H1 (cell line): ENCODE data around the gene FNIP2.

Experiments
- CREB1 ChIP-seq: IDR thresholded peaks from 2 replicates; pipeline ENCODE4 v1.6.1; 2012; ENCODE audit warnings: inconsistent platforms
- GABPA ChIP-seq: IDR thresholded peaks from 2 replicates; pipeline ENCODE4 v1.6.1; 2011; ENCODE audit warnings: mild to moderate bottlenecking, low read length, moderate library complexity, borderline replicate concordance; ENCODE audit not compliant: insufficient read depth
- HDAC6 ChIP-seq: IDR thresholded peaks from one replicate; pipeline ENCODE4 v1.7.1; 2012; ENCODE audit warnings: low read depth, mild to moderate bottlenecking, inconsistent platforms, low read length, moderate library complexity
- JUND ChIP-seq: IDR thresholded peaks from 2 replicates; pipeline ENCODE4 v1.6.1; 2011; ENCODE audit warnings: mild to moderate bottlenecking, improper control_type of control experiment, low read length
- NRF1 ChIP-seq: IDR thresholded peaks from 2 replicates; pipeline ENCODE4 v1.6.1; 2011; ENCODE audit warnings: mild to moderate bottlenecking, low read depth, low read length, improper control_type of control experiment
- POLR2A ChIP-seq, 2 experiments: IDR thresholded peaks; 1 replicate in 1 of 2; 2 replicates in 1 of 2; pipeline ENCODE4 v1.6.1; 2011; ENCODE audit warnings: low read depth in 2 of 2, low read length in 2 of 2, mild to moderate bottlenecking in 2 of 2; ENCODE audit errors: control extremely low read depth in 1 of 2
- RAD21 ChIP-seq, 2 experiments: IDR thresholded peaks in 1 of 2; conservative IDR thresholded peaks in 1 of 2; 2 replicates each; pipeline ENCODE4 v1.6.1; 2011; ENCODE audit warnings: low read depth in 2 of 2, low read length in 2 of 2, improper control_type of control experiment in 1 of 2, inconsistent platforms in 1 of 2, mild to moderate bottlenecking in 1 of 2, moderate library complexity in 1 of 2
- SIN3A ChIP-seq, 2 experiments: IDR thresholded peaks in 1 of 2; conservative IDR thresholded peaks in 1 of 2; 2 replicates each; pipeline ENCODE4 v1.6.1; 2011 to 2012; ENCODE audit warnings: low read length in 2 of 2, improper control_type of control experiment in 1 of 2, low read depth in 1 of 2, mild to moderate bottlenecking in 1 of 2
- TAF1 ChIP-seq: IDR thresholded peaks from 2 replicates; pipeline ENCODE4 v1.6.1; 2011; ENCODE audit warnings: mild to moderate bottlenecking, low read depth, low read length
- TF ChIP-seq, protein P1 (sequence below): IDR thresholded peaks from 2 replicates; pipeline ENCODE4 v1.6.1; 2011; ENCODE audit warnings: low read depth, mild to moderate bottlenecking, low read length; ENCODE audit not compliant: insufficient read depth
- TF ChIP-seq, protein P2 (sequence below), 3 experiments: IDR thresholded peaks; 1 replicate in 2 of 3; 2 replicates in 1 of 3; pipeline versions ENCODE4 v1.5.1 to v1.6.1; 2011; ENCODE audit warnings: low read length in 3 of 3, mild to moderate bottlenecking in 3 of 3, inconsistent platforms in 2 of 3, low read depth in 1 of 3, moderate library complexity in 1 of 3; ENCODE audit not compliant: insufficient read depth in 1 of 3; ENCODE audit errors: control extremely low read depth in 1 of 3
- TF ChIP-seq, protein P3 (sequence below): IDR thresholded peaks from 2 replicates; pipeline ENCODE4 v1.6.1; 2012; ENCODE audit warnings: inconsistent platforms

DNA sequence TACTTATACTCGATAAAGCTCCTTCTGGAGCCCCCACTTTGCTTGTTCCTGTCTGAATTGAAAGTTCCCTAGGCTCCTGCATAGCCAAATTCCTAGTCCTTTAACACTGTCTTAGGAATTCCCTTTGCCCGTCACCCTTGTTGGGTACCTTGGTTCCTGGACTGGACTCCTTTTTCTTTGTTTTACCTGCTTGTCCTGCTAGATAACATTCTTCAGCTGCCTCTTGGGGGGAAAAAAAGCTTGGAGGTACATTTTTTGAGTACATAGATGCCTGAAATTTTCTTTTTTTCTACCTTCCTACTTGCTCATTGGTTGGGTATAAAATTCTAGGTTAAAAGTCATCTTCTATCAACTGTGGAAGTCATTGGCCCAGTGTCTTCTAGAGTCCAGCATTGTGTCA lies 179.2 kb downstream of the FNIP2 start:
- TF ChIP-seq GABPA (no peak), SIN3A (conservative IDR thresholded peaks at IDR 0.05 in 1 of 2, IDR thresholded peaks at IDR 0.05 in 1 of 2; ENCODE audit: low read depth in 1 of 2, low read length in 2 of 2) (no peak), CREB1 (no peak), POLR2A (IDR thresholded peaks at IDR 0.05; ENCODE audit: control extremely low read depth in 1 of 2, low read depth in 2 of 2, low read length in 2 of 2) (no peak), NRF1 (no peak), RAD21 (IDR thresholded peaks at IDR 0.05 in 1 of 2, conservative IDR thresholded peaks at IDR 0.05 in 1 of 2; ENCODE audit: low read depth in 2 of 2, low read length in 2 of 2) (no peak), TAF1 (no peak), HDAC6 (no peak), JUND (no peak)
- TF ChIP-seq, protein P1, sequence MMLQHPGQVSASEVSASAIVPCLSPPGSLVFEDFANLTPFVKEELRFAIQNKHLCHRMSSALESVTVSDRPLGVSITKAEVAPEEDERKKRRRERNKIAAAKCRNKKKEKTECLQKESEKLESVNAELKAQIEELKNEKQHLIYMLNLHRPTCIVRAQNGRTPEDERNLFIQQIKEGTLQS: no peak
- TF ChIP-seq, protein P2, sequence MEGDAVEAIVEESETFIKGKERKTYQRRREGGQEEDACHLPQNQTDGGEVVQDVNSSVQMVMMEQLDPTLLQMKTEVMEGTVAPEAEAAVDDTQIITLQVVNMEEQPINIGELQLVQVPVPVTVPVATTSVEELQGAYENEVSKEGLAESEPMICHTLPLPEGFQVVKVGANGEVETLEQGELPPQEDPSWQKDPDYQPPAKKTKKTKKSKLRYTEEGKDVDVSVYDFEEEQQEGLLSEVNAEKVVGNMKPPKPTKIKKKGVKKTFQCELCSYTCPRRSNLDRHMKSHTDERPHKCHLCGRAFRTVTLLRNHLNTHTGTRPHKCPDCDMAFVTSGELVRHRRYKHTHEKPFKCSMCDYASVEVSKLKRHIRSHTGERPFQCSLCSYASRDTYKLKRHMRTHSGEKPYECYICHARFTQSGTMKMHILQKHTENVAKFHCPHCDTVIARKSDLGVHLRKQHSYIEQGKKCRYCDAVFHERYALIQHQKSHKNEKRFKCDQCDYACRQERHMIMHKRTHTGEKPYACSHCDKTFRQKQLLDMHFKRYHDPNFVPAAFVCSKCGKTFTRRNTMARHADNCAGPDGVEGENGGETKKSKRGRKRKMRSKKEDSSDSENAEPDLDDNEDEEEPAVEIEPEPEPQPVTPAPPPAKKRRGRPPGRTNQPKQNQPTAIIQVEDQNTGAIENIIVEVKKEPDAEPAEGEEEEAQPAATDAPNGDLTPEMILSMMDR (IDR thresholded peaks at IDR 0.05; ENCODE audit: control extremely low read depth in 1 of 3, insufficient read depth in 1 of 3, low read depth in 1 of 3, low read length in 3 of 3): no peak
- TF ChIP-seq, protein P3, sequence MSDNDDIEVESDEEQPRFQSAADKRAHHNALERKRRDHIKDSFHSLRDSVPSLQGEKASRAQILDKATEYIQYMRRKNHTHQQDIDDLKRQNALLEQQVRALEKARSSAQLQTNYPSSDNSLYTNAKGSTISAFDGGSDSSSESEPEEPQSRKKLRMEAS: no peak
